WTC11 (cell line): ENCODE results near the gene LSR. TPM values are rescaled to one million over a fixed set of nuclear protein-coding genes. Genes with fewer than 3 reads are reported as not detected.
A peak's percentile ranks its signal among the peaks of the same experiment; 100 is the strongest.

ENCODE experiments used
- ATAC-seq: fragments of 200-7000 bp; cut with Tn5 transposase; 2 replicates; pipeline ENCODE4 v1.10.0; 2021; ENCODE audit warnings: mild to moderate bottlenecking, moderate library complexity
- CTCF ChIA-PET: fragments of 300-600 bp; sonication (Branson Sonifier 250); formaldehyde crosslinking; loops from one replicate; lab custom pipeline; 2021; ENCODE audit warnings: antibody characterized with exemption; lab: Charles Lee
- POLR2A ChIA-PET: fragments of 350-600 bp; sonication (Branson Sonifier 250); formaldehyde crosslinking; loops from one replicate; lab custom pipeline; 2021; ENCODE audit warnings: antibody characterized with exemption; lab: Charles Lee
- DNase-seq: peaks from one replicate; pipeline ENCODE4 v3.0.0; 2021; ENCODE audit warnings: low spot score
- H3K27ac Mint-ChIP-seq: 2 replicates; pipeline ENCODE4 v1.8.0; 2021; ENCODE audit warnings: mixed read lengths
- H3K27me3 Mint-ChIP-seq: 2 replicates; pipeline ENCODE4 v1.8.0; 2021; ENCODE audit warnings: low read depth, mild to moderate bottlenecking, moderate library complexity, mixed read lengths
- H3K36me3 Mint-ChIP-seq: 2 replicates; pipeline ENCODE4 v1.8.0; 2021; ENCODE audit warnings: mixed read lengths
- H3K4me1 Mint-ChIP-seq: 2 replicates; pipeline ENCODE4 v1.8.0; 2022; ENCODE audit warnings: mixed read lengths
- H3K4me3 Mint-ChIP-seq: 2 replicates; pipeline ENCODE4 v1.8.0; 2021; ENCODE audit warnings: mild to moderate bottlenecking, moderate library complexity, mixed read lengths
- H3K9me3 Mint-ChIP-seq: 2 replicates; pipeline ENCODE4 v1.8.0; 2021; ENCODE audit warnings: mixed read lengths
- ATF1 ChIP-seq: sonication (generic); formaldehyde crosslinking; IDR thresholded peaks from 2 replicates; pipeline ENCODE4 v1.8.1; 2023; ENCODE audit warnings: mild to moderate bottlenecking, moderate library complexity, missing genetic modification reagents
- CBFB ChIP-seq: sonication (generic); formaldehyde crosslinking; IDR thresholded peaks from 2 replicates; pipeline ENCODE4 v1.8.1; 2022; ENCODE audit warnings: mild to moderate bottlenecking, low read depth, missing genetic modification reagents
- CREM ChIP-seq: sonication (generic); formaldehyde crosslinking; IDR thresholded peaks from 2 replicates; pipeline ENCODE4 v1.8.1; 2022; ENCODE audit warnings: mild to moderate bottlenecking, missing genetic modification reagents, moderate library complexity
- E2F4 ChIP-seq: sonication (generic); formaldehyde crosslinking; IDR thresholded peaks from 2 replicates; pipeline ENCODE4 v1.8.1; 2022; ENCODE audit warnings: low read depth, mild to moderate bottlenecking, moderate library complexity, missing genetic modification reagents, borderline replicate concordance
- EMX1 ChIP-seq: fragments of 250-450 bp; sonication (Bioruptor Pico); IDR thresholded peaks from 2 replicates; pipeline ENCODE4 v1.8.0; 2021; ENCODE audit warnings: mild to moderate bottlenecking
- FOXJ3 ChIP-seq: sonication (generic); formaldehyde crosslinking; IDR thresholded peaks from 2 replicates; pipeline ENCODE4 v1.9.0; 2021; ENCODE audit warnings: missing genetic modification reagents, mild to moderate bottlenecking, borderline replicate concordance
- FOXK1 ChIP-seq: sonication (generic); formaldehyde crosslinking; IDR thresholded peaks from 2 replicates; pipeline ENCODE4 v1.8.0; 2022; ENCODE audit warnings: mild to moderate bottlenecking, moderate library complexity, missing genetic modification reagents
- GABPB1 ChIP-seq: sonication (generic); formaldehyde crosslinking; IDR thresholded peaks from 2 replicates; pipeline ENCODE4 v1.8.1; 2023; ENCODE audit warnings: mild to moderate bottlenecking, missing genetic modification reagents
- IRF1 ChIP-seq: sonication (generic); formaldehyde crosslinking; IDR thresholded peaks from 2 replicates; pipeline ENCODE4 v1.8.0; 2023; ENCODE audit warnings: missing genetic modification reagents
- MLX ChIP-seq: sonication (generic); formaldehyde crosslinking; IDR thresholded peaks from 2 replicates; pipeline ENCODE4 v1.8.1; 2023; ENCODE audit warnings: mild to moderate bottlenecking, missing genetic modification reagents, moderate library complexity
- NR3C1 ChIP-seq: sonication (generic); formaldehyde crosslinking; conservative IDR thresholded peaks from 2 replicates; pipeline ENCODE4 v1.8.1; 2023; ENCODE audit warnings: low read depth, mild to moderate bottlenecking, missing genetic modification reagents
- RELA ChIP-seq: sonication (generic); formaldehyde crosslinking; IDR thresholded peaks from 2 replicates; pipeline ENCODE4 v1.8.1; 2022; ENCODE audit warnings: missing genetic modification reagents, mild to moderate bottlenecking, borderline replicate concordance
- RORB ChIP-seq: fragments of 250-450 bp; sonication (Bioruptor Pico); IDR thresholded peaks from 2 replicates; pipeline ENCODE4 v1.9.0; 2021; ENCODE audit warnings: mild to moderate bottlenecking
- SMAD3 ChIP-seq: sonication (generic); formaldehyde crosslinking; IDR thresholded peaks from 2 replicates; pipeline ENCODE4 v1.8.0; 2022; ENCODE audit warnings: missing genetic modification reagents, mild to moderate bottlenecking, borderline replicate concordance
- SMAD4 ChIP-seq: sonication (generic); formaldehyde crosslinking; IDR thresholded peaks from 2 replicates; pipeline ENCODE4 v1.8.0; 2022; ENCODE audit warnings: mild to moderate bottlenecking, missing genetic modification reagents
- TEAD1 ChIP-seq: sonication (generic); formaldehyde crosslinking; IDR thresholded peaks from 2 replicates; pipeline ENCODE4 v1.8.0; 2022; ENCODE audit warnings: mild to moderate bottlenecking, missing genetic modification reagents
- USF2 ChIP-seq: sonication (generic); formaldehyde crosslinking; IDR thresholded peaks from 2 replicates; pipeline ENCODE4 v1.8.1; 2023; ENCODE audit warnings: mild to moderate bottlenecking, missing genetic modification reagents, moderate library complexity
- ZMAT4 ChIP-seq: fragments of 250-450 bp; sonication (Bioruptor Pico); IDR thresholded peaks from 2 replicates; pipeline ENCODE4 v1.9.0; 2021; ENCODE audit warnings: mild to moderate bottlenecking
- ZNF121 ChIP-seq: sonication (generic); formaldehyde crosslinking; IDR thresholded peaks from 2 replicates; pipeline ENCODE4 v1.8.0; 2023; ENCODE audit warnings: missing genetic modification reagents
- ZNF219 ChIP-seq: sonication (generic); formaldehyde crosslinking; IDR thresholded peaks from 2 replicates; pipeline ENCODE4 v1.8.0; 2023; ENCODE audit warnings: missing genetic modification reagents, mild to moderate bottlenecking, borderline replicate concordance
- ZNF232 ChIP-seq: sonication (generic); formaldehyde crosslinking; IDR thresholded peaks from 2 replicates; pipeline ENCODE4 v1.8.0; 2022; ENCODE audit warnings: mild to moderate bottlenecking, missing genetic modification reagents
- ZNF263 ChIP-seq: sonication (generic); formaldehyde crosslinking; IDR thresholded peaks from 2 replicates; pipeline ENCODE4 v1.8.1; 2022; ENCODE audit warnings: low read depth, mild to moderate bottlenecking, moderate library complexity, missing genetic modification reagents
- ZNF671 ChIP-seq: fragments of 250-450 bp; sonication (Bioruptor Pico); IDR thresholded peaks from 2 replicates; pipeline ENCODE4 v1.8.0; 2021; ENCODE audit warnings: mild to moderate bottlenecking
- total RNA-seq: library from RNA; stranded (reverse); gene quantifications from 3 replicates; pipeline ENCODE4 v1.2.3, GENCODE V29; 2021
- TF ChIP-seq, protein P1 (sequence below): sonication (generic); formaldehyde crosslinking; IDR thresholded peaks from 2 replicates; pipeline ENCODE4 v1.8.0; 2022; ENCODE audit warnings: mild to moderate bottlenecking, missing genetic modification reagents

The LSR gene
- total RNA-seq, 1 experiment from 2014 or later, result 130 TPM

DNA sequence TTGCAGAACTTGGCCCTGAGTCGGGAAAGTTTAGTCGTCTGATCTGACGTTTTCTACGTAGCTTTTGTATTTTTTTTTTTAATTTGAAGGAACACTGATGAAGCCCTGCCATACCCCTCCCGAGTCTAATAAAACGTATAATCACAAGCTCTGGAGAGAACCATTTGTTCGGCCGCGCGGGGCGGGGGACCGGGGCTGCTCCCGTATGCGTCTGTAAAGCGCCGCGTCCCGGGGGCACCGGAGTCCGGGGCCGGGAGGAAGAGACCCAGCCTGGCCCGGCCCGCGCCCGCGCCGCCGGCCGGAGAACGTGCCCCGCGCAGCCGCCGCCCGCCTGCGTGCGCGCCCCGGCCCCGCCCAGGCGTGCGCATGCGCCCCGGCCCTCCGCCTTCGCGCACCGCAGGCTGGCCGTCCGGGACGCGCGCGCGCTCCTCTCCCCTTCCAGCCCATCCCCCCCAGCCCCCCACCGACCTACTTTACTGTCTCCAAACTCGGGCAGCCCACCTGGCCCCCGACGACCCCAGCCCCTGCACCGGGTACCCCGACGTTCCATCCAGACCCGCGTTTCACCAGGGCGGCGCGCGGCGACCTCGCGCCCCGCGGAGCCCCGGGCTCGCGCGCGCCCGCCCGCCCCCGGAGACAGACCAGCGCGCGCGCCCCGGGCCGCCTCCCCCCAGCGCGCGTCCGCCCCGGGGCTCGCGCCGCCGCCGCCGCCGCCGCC, 19.2 kb downstream of the LSR start:
- Mint-ChIP-seq H3K27ac (peak overlapping the region; percentile 97), H3K4me1 (peaks cover 7% of the 10 kb centered on the region), H3K36me3 (peaks cover 36% of the 10 kb centered on the region), H3K27me3 (no peaks in the 10 kb centered on the region), H3K9me3 (no peaks in the 10 kb centered on the region), H3K4me3 (peak overlapping the region; percentile 84)
- ChIA-PET POLR2A (interaction anchor here (0.5 to 0.6 kb wide), 2 partner anchors 451 to 615 kb away, joined by 3 read pairs; no protein-coding TSS in a partner anchor), CTCF (interaction anchor here (0.6 to 2.5 kb wide), 3 partner anchors 59 to 426 kb away, joined by 3 to 8 read pairs (median 3); no protein-coding TSS in a partner anchor)
- no peak for TF ChIP-seq ZNF263
- peak; percentile 34; the same call in 1 of the 2 replicates for TF ChIP-seq IRF1 (CRISPR knock-in tag)
- no peak for TF ChIP-seq ZNF219 (CRISPR knock-in tag)
- TF ChIP-seq ATF1, result no peak
- peak; percentile 48; the same call in 1 of the 2 replicates for TF ChIP-seq ZMAT4
- no peak for TF ChIP-seq ZNF121 (CRISPR knock-in tag)
- TF ChIP-seq FOXJ3, result no peak
- no peak for TF ChIP-seq CBFB
- DNase-seq (peak; percentile 67), ATAC-seq (peak; percentile 49)

DNA sequence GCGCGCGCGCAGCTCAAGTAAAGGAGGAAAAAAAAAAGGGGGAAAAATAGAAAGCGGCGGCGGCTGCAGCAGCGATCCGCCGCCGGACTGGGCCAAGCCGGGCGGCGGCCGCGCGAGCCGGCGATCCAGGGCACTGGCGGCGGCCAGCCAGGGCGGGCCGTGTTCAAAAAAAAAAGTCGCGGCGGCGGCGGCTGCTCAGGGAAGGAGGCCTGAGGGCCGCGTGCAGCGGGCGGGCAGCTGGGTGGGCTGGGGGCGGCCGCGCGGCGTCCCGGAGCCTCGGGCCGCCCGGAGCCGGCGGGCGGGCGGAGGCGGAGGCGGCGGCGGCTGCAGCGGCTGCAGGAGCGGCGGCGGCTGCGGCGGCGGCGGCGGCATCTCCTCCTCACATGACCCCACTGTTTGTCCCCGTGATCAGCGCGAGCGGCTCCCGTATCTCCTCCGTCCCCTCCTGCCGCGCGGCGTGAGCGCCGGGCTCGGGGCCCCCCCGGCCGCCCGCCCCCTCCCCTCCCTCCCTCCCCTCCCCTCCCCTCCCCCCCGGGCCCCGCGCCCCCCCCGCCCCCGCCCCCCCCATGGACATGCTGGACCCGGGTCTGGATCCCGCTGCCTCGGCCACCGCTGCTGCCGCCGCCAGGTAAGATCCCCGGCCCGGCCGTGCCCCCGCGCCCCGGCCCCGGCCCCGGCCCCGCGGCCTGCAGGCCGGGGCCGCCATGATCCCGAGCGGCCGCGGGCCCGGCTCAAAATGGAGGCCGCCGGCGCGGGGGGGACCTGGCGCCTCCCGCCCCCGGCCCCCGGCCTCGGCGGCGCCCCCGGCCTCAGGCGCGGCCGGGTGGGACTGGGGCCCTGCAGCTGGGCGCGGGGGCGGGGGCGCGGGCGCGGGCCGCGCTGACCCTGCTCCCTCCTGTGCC, 20.0 kb downstream of the LSR start, which contains the start of gene USF2:
Gene USF2 (plus strand): TSS at position 427 of the 902 bp plus-strand sequence. CDS start 140 bp downstream, at position 567.
- ChIA-PET CTCF (interaction anchor here (0.6 to 1.5 kb wide), 18 partner anchors 11 to 379 kb away, joined by 3 to 12 read pairs (median 4); partner anchors contain the start of genes COX6B1 and FFAR3), POLR2A (interaction anchor here (0.6 to 1.6 kb wide), 2 partner anchors 7 to 450 kb away, joined by 3 read pairs; no protein-coding TSS in a partner anchor)
- H3K9me3 Mint-ChIP-seq, result no peaks in the 10 kb centered on the region
- no peaks in the 10 kb centered on the region for H3K27me3 Mint-ChIP-seq
- peaks cover 7% of the 10 kb centered on the region for H3K4me1 Mint-ChIP-seq
- H3K36me3 Mint-ChIP-seq, result peaks cover 44% of the 10 kb centered on the region
- H3K4me3 Mint-ChIP-seq, result peak within 1 kb of the TSS; percentile 84
- DNase-seq (peak; percentile 56), ATAC-seq (peak; percentile 1; the same call in 1 of the 2 replicates)
- peak within 1 kb of the TSS; percentile 97 for H3K27ac Mint-ChIP-seq
- TF ChIP-seq NR3C1 (CRISPR knock-in tag) (no peak), RORB (CRISPR knock-in tag) (no peak), CREM (no peak), ZNF671 (CRISPR knock-in tag) (no peak), SMAD4 (CRISPR knock-in tag) (no peak), USF2 (CRISPR knock-in tag) (peak; percentile 87), E2F4 (CRISPR knock-in tag) (no peak), CBFB (no peak), MLX (CRISPR knock-in tag) (no peak), GABPB1 (no peak), TEAD1 (no peak), EMX1 (CRISPR knock-in tag) (no peak), FOXK1 (CRISPR knock-in tag) (peak; percentile 93; the same call in 1 of the 2 replicates), SMAD3 (CRISPR knock-in tag) (no peak), RELA (CRISPR knock-in tag) (no peak), IRF1 (CRISPR knock-in tag) (no peak), ZNF232 (CRISPR knock-in tag) (no peak)
- TF ChIP-seq, protein P1, sequence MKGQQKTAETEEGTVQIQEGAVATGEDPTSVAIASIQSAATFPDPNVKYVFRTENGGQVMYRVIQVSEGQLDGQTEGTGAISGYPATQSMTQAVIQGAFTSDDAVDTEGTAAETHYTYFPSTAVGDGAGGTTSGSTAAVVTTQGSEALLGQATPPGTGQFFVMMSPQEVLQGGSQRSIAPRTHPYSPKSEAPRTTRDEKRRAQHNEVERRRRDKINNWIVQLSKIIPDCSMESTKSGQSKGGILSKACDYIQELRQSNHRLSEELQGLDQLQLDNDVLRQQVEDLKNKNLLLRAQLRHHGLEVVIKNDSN, result peak; percentile 80
